Loucy (cell line): Measurements from ENCODE around the gene ALDH7A1.

Source experiments
- H2AFZ ChIP-seq: fragments of 200-600 bp; sonication (generic); 2 replicates; pipeline ENCODE4 v1.6.0; 2016; ENCODE audit warnings: antibody characterized with exemption, mild to moderate bottlenecking, low read length, moderate library complexity
- H3F3A ChIP-seq: fragments of 200-600 bp; 2 replicates; pipeline ENCODE4 v1.6.0; 2016; ENCODE audit warnings: antibody characterized with exemption, low read depth, mild to moderate bottlenecking
- H3K27me3 ChIP-seq: fragments of 200-600 bp; sonication (generic); 2 replicates; pipeline ENCODE4 v1.6.1; 2014; ENCODE audit warnings: low read length, mild to moderate bottlenecking; ENCODE audit not compliant: insufficient read depth, poor library complexity, severe bottlenecking
- H3K36me3 ChIP-seq: fragments of 200-600 bp; sonication (generic); 2 replicates; pipeline ENCODE4 v1.6.1; 2016; ENCODE audit warnings: low read length; ENCODE audit not compliant: insufficient read depth
- H3K4me1 ChIP-seq: fragments of 200-600 bp; sonication (generic); 2 replicates; pipeline ENCODE4 v1.5.1; 2014; ENCODE audit warnings: low read length, mild to moderate bottlenecking; ENCODE audit not compliant: insufficient read depth, poor library complexity, severe bottlenecking
- H3K4me2 ChIP-seq: fragments of 200-600 bp; sonication (generic); 2 replicates; pipeline ENCODE4 v1.6.0; 2014; ENCODE audit warnings: antibody characterized with exemption, low read length, low read depth, mild to moderate bottlenecking; ENCODE audit not compliant: poor library complexity, severe bottlenecking
- H3K4me3 ChIP-seq: fragments of 200-600 bp; sonication (generic); 2 replicates; pipeline ENCODE4 v1.5.1; 2014; ENCODE audit warnings: low read length, mild to moderate bottlenecking, mixed read lengths; ENCODE audit not compliant: poor library complexity, severe bottlenecking
- H3K79me2 ChIP-seq: fragments of 200-600 bp; sonication (generic); 2 replicates; pipeline ENCODE4 v1.6.1; 2014; ENCODE audit warnings: low read length; ENCODE audit not compliant: insufficient read depth
- H3K9ac ChIP-seq: fragments of 200-600 bp; sonication (generic); 2 replicates; pipeline ENCODE4 v1.6.0; 2014; ENCODE audit warnings: mild to moderate bottlenecking, low read depth, low read length, moderate library complexity; ENCODE audit not compliant: poor library complexity, severe bottlenecking
- H3K9me2 ChIP-seq: fragments of 200-600 bp; sonication (generic); replicated peaks from 2 replicates; pipeline ENCODE4 v1.6.1; 2016; ENCODE audit warnings: low read depth, low read length, mixed read lengths
- H3K9me3 ChIP-seq: fragments of 200-600 bp; sonication (generic); 2 replicates; pipeline ENCODE4 v1.6.1; 2014; ENCODE audit warnings: mild to moderate bottlenecking, antibody characterized with exemption, low read length, low read depth; ENCODE audit not compliant: insufficient read depth
- H4K20me1 ChIP-seq: fragments of 200-600 bp; sonication (generic); 2 replicates; pipeline ENCODE4 v1.6.0; 2014; ENCODE audit warnings: antibody characterized with exemption, low read length, mild to moderate bottlenecking; ENCODE audit not compliant: insufficient read depth, poor library complexity, severe bottlenecking
- CTCF ChIP-seq: fragments of 200-600 bp; sonication (generic); conservative IDR thresholded peaks from 2 replicates; pipeline ENCODE4 v1.5.1; 2014; ENCODE audit warnings: mild to moderate bottlenecking, antibody characterized with exemption, low read length
- EZH2phosphoT487 ChIP-seq: fragments of 200-600 bp; IDR thresholded peaks from 2 replicates; pipeline ENCODE4 v1.6.1; 2018; ENCODE audit warnings: antibody characterized with exemption, mild to moderate bottlenecking, moderate library complexity, borderline replicate concordance

Gene ALDH7A1

DNA sequence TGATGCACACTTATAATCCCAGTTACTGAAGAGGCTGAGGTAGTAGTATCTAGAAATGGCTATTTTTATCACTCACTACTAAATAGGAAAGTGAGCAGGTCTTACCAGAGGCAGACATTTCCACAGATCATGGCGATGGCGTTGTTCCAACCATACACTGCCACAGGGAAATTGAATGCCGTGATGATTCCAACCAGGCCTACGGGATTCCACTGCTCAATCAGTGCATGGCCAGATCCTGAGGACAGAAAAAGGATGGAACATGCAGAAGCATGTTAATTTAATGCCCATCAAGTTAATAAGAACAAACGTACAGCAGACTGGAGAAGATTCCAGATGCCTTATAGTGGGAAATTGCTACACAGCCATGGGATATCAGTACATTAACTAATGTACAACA, 18.0 kb downstream of the ALDH7A1 start:
- Histone ChIP-seq H4K20me1 (no peaks in the 10 kb centered on the region), H3K9me3 (no peaks in the 10 kb centered on the region), H3K36me3 (0 out of 2 replicates have a peak, but pooled peaks cover 4% of the 10 kb centered on the region), H3K27me3 (no peaks in the 10 kb centered on the region), H3K9ac (no peak overlapping the region), H3K79me2 (no peaks in the 10 kb centered on the region), H3F3A (no peaks in the 10 kb centered on the region), H3K4me3 (no peak overlapping the region), H2AFZ (no peak overlapping the region), H3K4me1 (no peaks in the 10 kb centered on the region), H3K4me2 (no peak overlapping the region), H3K9me2 (no peaks in the 10 kb centered on the region)
- TF ChIP-seq EZH2phosphoT487 (no peak), CTCF (no peak)

- no peaks in the 10 kb centered on the region for H3K9me2 ChIP-seq
- no peak overlapping the region for H3K9ac ChIP-seq
- no peaks in the 10 kb centered on the region for H3K9me3 ChIP-seq
- no peak for TF ChIP-seq EZH2phosphoT487
- no peak for TF ChIP-seq CTCF
- no peak overlapping the region for H2AFZ ChIP-seq
- H3K4me1 ChIP-seq, result no peaks in the 10 kb centered on the region
- no peaks in the 10 kb centered on the region for H4K20me1 ChIP-seq
- H3K79me2 ChIP-seq, result no peaks in the 10 kb centered on the region
- H3K4me3 ChIP-seq, result no peak overlapping the region
- no peaks in the 10 kb centered on the region for H3F3A ChIP-seq
- 0 out of 2 replicates have a peak, but pooled peaks cover 4% of the 10 kb centered on the region for H3K36me3 ChIP-seq
- H3K4me2 ChIP-seq, result no peak overlapping the region
- H3K27me3 ChIP-seq, result no peaks in the 10 kb centered on the region
These were observed 19.4 kb downstream of the ALDH7A1 start for GRCh38 chr5:126575644-126576043.

- Histone ChIP-seq H3F3A (no peaks in the 10 kb centered on the region), H3K9ac (no peak overlapping the region), H3K27me3 (no peaks in the 10 kb centered on the region), H3K79me2 (no peaks in the 10 kb centered on the region), H3K9me2 (no peaks in the 10 kb centered on the region), H3K4me2 (no peak overlapping the region), H3K9me3 (no peaks in the 10 kb centered on the region), H3K4me3 (no peak overlapping the region), H2AFZ (no peak overlapping the region), H3K4me1 (no peaks in the 10 kb centered on the region), H4K20me1 (no peaks in the 10 kb centered on the region), H3K36me3 (no peaks in the 10 kb centered on the region; the same call in 1 of the 2 replicates)
- TF ChIP-seq EZH2phosphoT487 (no peak), CTCF (no peak)
These were observed 26.7 kb downstream of the ALDH7A1 start for GRCh38 chr5:126568206-126568755.
